ENCODE measurements around the gene RSPH9.

The RSPH9 gene, protein sequence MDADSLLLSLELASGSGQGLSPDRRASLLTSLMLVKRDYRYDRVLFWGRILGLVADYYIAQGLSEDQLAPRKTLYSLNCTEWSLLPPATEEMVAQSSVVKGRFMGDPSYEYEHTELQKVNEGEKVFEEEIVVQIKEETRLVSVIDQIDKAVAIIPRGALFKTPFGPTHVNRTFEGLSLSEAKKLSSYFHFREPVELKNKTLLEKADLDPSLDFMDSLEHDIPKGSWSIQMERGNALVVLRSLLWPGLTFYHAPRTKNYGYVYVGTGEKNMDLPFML

DNA sequence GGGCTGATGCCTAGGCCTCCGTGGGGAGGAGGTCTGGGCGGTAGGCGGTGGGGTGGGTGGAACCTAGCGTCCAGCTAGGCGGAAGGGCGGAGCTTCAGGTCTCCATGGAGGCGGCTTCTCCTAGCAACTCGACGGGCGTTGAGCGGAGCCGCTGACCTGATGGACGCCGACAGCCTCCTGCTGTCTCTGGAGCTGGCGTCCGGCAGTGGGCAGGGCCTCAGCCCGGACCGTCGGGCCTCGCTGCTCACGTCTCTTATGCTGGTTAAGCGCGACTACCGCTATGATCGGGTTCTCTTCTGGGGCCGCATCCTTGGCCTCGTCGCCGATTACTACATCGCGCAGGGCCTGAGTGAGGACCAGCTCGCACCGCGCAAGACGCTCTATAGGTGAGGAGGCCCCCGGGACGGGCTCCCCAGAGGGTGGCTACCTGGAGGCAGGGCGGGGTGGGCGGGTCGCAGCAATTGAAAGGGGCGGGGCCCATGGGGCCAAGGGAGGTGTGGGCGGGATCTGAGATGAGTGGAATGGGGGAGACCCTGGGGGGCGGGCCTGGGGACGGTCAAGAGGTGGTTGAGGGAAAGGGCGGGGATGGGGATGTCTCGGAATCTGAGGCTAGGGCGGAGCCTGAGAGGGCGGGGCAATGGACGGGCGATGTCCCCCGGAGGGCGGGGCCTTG lies at the start of gene RSPH9:
RSPH9 (plus strand) TSS at position 97 of the 673 bp plus-strand sequence; CDS start at position 160, 63 bp downstream.
- DNase-seq (ENCODE audit: low read depth in 2 of 2): peak in 1 of 2 experiments; percentile 56

GRCh38 chr6:43600595-43600994 lies 44.2 kb upstream of the RSPH9 start:
- no peak for DNase-seq (ENCODE audit: low read depth in 2 of 2)

DNA sequence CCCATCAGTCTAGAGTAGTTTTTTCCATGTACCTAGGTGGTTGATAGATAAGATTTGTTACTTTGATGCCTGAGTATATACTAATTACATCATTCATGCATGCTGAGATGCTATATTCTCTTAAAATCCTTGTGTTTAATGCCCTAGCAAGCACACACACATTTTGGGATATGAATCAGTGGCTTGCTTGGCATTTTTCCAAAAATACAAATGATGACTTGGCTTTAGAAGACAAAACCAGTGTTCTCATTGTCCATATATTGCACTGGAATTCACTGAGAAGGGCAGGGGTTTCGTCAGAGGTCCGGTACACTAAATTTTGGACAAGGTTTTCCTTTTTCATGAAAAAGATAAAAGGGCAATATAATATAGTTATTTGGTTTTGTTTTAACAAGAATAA lies 40.7 kb upstream of the RSPH9 start:
- no peak for DNase-seq (ENCODE audit: low read depth in 2 of 2)

GRCh38 chr6:43606019-43606418 lies 38.8 kb upstream of the RSPH9 start:
- no peak for DNase-seq (ENCODE audit: low read depth in 2 of 2)

GRCh38 chr6:43608310-43608763 lies 36.5 kb upstream of the RSPH9 start:
- DNase-seq (ENCODE audit: low read depth in 2 of 2): peak in 1 of 2 experiments; percentile 57

- DNase-seq (ENCODE audit: low read depth in 2 of 2): no peak
These were observed 36.0 kb upstream of the RSPH9 start for GRCh38 chr6:43608807-43609206.

DNA sequence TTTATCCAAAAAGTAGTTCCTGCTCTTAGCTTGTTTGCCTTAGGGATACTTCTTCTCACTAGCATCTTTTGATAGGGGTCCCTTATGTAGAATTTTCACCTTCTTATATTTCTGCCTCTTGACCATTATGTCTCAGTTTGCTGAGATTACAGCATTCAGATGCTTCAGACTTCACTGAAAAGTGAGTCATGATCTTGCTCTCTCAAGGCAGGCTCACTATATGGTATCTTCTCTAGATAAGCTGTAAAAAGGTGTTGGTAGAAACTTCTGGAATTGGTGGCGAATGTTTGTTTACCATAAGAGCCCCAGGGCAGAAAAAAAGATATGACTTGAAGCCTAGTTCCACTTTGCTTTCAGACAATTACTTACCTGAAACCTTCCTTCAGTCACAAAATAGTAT lies 35.4 kb upstream of the RSPH9 start:
- no peak for DNase-seq (ENCODE audit: low read depth in 2 of 2)

GRCh38 chr6:43610431-43610830 lies 34.4 kb upstream of the RSPH9 start:
- DNase-seq (ENCODE audit: low read depth in 2 of 2): no peak

- no peak for DNase-seq (ENCODE audit: low read depth in 2 of 2)
These were observed 31.0 kb upstream of the RSPH9 start for GRCh38 chr6:43613721-43614395.

DNA sequence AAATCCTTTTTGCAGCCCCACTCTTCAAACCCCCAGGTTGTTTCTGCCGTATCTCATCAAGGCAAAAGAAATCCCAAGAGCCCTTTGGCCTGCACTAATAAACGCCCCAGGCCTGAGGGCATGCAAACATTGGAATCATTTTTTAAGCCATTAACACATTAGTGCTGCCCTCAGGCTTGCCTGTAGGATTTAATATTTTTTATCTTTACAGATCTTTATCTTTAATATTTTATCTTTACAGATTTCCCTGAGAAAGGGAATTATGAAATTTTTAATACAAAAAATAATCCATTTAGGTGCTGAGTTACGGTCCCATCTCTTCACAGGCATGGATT lies 30.5 kb upstream of the RSPH9 start:
- no peak for DNase-seq (ENCODE audit: low read depth in 2 of 2)

- DNase-seq (ENCODE audit: low read depth in 2 of 2): no peak
These were observed 27.9 kb upstream of the RSPH9 start for GRCh38 chr6:43616725-43617472.

DNA sequence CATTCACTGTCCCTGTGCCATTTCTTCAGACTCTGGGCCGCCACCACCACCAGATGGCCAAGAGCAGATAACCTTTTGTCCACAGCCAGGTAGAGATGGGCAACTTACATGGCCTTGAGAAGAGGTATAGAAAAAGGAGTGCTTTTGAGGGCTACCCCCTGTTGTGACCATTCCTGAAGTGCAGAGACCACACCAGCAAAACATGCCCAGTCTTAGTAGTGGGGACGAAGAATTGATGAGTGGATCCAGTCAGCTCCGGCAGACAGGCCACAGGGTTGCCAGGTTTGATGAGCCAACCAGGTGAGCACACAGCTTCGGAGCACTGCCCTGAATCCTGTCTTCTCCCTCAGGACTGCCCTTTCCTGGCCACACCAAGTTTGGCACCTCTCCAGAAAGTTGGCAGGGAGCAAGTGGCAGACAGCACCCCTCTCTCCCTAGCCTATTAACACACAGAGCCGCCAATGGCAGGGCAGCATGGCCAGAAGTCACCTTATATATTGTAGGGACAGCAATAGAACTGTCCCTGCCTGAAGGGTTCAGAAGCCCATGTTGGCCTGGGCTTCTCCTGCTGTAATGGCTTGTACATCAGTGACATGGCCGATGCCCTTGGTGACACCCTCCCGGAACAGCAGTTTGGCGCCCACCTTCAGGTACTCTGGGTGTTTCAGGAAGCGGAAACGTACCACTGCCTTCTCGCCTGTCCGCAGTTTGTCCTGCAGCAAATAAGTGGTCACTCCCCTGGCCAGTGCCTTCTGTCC lies 23.6 kb upstream of the RSPH9 start:
- no peak for DNase-seq (ENCODE audit: low read depth in 2 of 2)

DNA sequence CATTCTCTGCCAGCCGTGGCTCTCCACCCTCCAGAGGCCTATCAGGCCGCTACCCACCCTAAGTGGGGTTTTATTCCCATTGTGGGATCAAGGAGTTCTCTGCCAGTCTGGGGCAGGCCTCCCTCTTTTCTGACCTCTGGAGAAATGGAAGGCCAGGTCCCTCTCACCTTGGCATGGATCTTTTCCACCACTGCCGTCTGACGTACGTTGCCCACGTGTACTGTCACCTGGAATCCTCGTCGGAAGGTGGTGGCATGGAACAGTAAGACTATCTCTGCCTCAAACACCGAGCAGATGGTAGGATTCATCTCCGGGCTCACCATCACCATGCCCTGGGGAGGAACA lies 23.0 kb upstream of the RSPH9 start:
- DNase-seq (ENCODE audit: low read depth in 2 of 2): no peak

GRCh38 chr6:43622541-43622940 lies 22.3 kb upstream of the RSPH9 start:
- DNase-seq (ENCODE audit: low read depth in 2 of 2): no peak

DNA sequence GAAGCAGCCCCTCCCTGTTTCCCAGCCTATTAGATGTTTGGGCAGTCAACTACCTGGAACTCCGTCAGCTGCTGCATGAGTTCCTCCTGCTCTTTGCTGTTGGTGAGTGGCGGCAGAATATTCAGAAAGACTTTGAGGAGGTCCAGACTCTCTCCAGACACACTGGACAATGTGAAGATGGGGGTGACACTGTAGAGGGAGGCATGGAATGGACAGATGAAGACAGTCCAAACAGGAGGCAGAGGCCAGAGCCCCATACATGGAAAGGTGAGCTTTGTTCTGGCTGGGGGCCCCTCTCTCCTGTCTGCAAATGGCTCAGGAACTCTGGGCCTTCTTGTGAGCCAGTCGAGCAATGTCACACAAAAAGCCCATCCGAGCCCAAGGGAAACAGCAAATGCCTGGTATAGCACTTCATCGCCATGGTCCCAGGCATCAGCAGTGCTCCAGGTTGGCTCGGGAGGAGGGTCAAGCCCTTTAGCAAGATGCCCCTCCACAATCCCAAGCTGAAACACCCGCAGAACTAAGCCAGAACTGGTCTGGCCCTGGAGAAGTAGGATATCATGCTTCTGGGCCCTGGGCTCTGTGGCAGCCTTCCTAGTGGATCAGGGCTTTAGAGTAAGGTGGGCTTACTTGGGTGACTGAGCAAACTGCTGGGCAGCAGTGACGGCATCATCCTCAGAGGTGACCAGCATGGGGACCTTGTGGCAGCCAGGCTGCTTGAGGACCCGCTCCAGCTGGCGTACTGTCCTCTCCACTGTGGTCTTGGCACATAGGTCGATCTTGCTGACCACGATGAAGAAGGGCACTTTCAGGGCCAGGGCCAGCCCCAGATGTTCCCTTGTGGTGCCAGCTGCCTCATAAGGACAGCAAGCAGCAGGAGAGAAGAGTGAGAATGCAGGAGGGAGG lies 20.7 kb upstream of the RSPH9 start:
- no peak for DNase-seq (ENCODE audit: low read depth in 2 of 2)

GRCh38 chr6:43624786-43625288 lies 20.0 kb upstream of the RSPH9 start:
- DNase-seq (ENCODE audit: low read depth in 2 of 2): no peak

- no peak for DNase-seq (ENCODE audit: low read depth in 2 of 2)
These were observed 19.3 kb upstream of the RSPH9 start for GRCh38 chr6:43625393-43625992.

GRCh38 chr6:43627008-43627825 lies 17.6 kb upstream of the RSPH9 start:
- no peak for DNase-seq (ENCODE audit: low read depth in 2 of 2)
